Measurements from ENCODE around the gene PRPS2. TPM values are rescaled to one million over a fixed set of nuclear protein-coding genes. Genes with fewer than 3 reads are reported as not detected.

PRPS2 gene
- total RNA-seq, 1 experiment from 2014 or later = 73.9 TPM

GRCh38 chrX:12868747-12869146 lies 77.5 kb downstream of the PRPS2 start:
- Histone ChIP-seq H3K36me3 (ENCODE audit: low read depth, low read length) (no peaks in the 10 kb centered on the region), H3K4me3 (ENCODE audit: low read length) (no peak overlapping the region), H3K4me2 (ENCODE audit: low read length) (no peak overlapping the region), H3K27me3 (ENCODE audit: low read length) (no peaks in the 10 kb centered on the region), H2AFZ (ENCODE audit: low read length) (no peak overlapping the region), H3K27ac (ENCODE audit: low read length) (no peak overlapping the region), H3K4me1 (ENCODE audit: insufficient read depth, low read length) (no peaks in the 10 kb centered on the region), H3K9ac (ENCODE audit: low read length) (no peak overlapping the region), H3K9me2 (replicated peaks; ENCODE audit: low read length) (no peaks in the 10 kb centered on the region), H3K9me3 (ENCODE audit: low read length) (no peaks in the 10 kb centered on the region), H4K20me1 (ENCODE audit: low read length) (no peaks in the 10 kb centered on the region), H3F3A (ENCODE audit: low read length, unreplicated experiment) (no peaks in the 10 kb centered on the region), H3K79me2 (ENCODE audit: low read length) (no peaks in the 10 kb centered on the region)
- POLR2A ChIA-PET (ENCODE audit: unreplicated experiment) = no interaction called here
- CTCF ChIA-PET = no interaction called here
- intact Hi-C loops (cut with micrococcal nuclease) = no loop called here
- no TSS peak for BruUV-seq (replicated peaks)
- TF ChIP-seq EZH2phosphoT487 (IDR thresholded peaks at IDR 0.05; ENCODE audit: borderline replicate concordance, low read length) (no peak), CTCF (conservative IDR thresholded peaks at IDR 0.05; ENCODE audit: low read depth, low read length) (no peak), EZH2 (IDR thresholded peaks at IDR 0.05; ENCODE audit: low read length, unreplicated experiment) (no peak)
- DNase-seq = no peak
- ATAC-seq = no peak

- POLR2A ChIA-PET (ENCODE audit: unreplicated experiment) = interaction anchor here (0.7 kb wide), 1 partner anchor 746 kb away, joined by 5 read pairs; no protein-coding TSS in a partner anchor
- TF ChIP-seq EZH2phosphoT487 (IDR thresholded peaks at IDR 0.05; ENCODE audit: borderline replicate concordance, low read length) (no peak), EZH2 (IDR thresholded peaks at IDR 0.05; ENCODE audit: low read length, unreplicated experiment) (no peak), CTCF (conservative IDR thresholded peaks at IDR 0.05; ENCODE audit: low read depth, low read length) (no peak)
- intact Hi-C loops (cut with micrococcal nuclease) = no loop called here
- BruUV-seq (replicated peaks) = no TSS peak
- no peak overlapping the region for H3K27ac ChIP-seq (ENCODE audit: low read length)
- no peaks in the 10 kb centered on the region for H4K20me1 ChIP-seq (ENCODE audit: low read length)
- H3K4me2 ChIP-seq (ENCODE audit: low read length) = no peak overlapping the region
- no peaks in the 10 kb centered on the region for H3K36me3 ChIP-seq (ENCODE audit: low read depth, low read length)
- no peaks in the 10 kb centered on the region for H3K4me1 ChIP-seq (ENCODE audit: insufficient read depth, low read length)
- no peaks in the 10 kb centered on the region for H3K9me2 ChIP-seq (replicated peaks; ENCODE audit: low read length)
- H3K9me3 ChIP-seq (ENCODE audit: low read length) = no peaks in the 10 kb centered on the region
- DNase-seq = no peak
- H3K9ac ChIP-seq (ENCODE audit: low read length) = no peak overlapping the region
- H3K79me2 ChIP-seq (ENCODE audit: low read length) = no peaks in the 10 kb centered on the region
- CTCF ChIA-PET = no interaction called here
- no peak overlapping the region for H2AFZ ChIP-seq (ENCODE audit: low read length)
- ATAC-seq = no peak
- H3F3A ChIP-seq (ENCODE audit: low read length, unreplicated experiment) = no peaks in the 10 kb centered on the region
- no peaks in the 10 kb centered on the region for H3K27me3 ChIP-seq (ENCODE audit: low read length)
- H3K4me3 ChIP-seq (ENCODE audit: low read length) = no peak overlapping the region
Observed at GRCh38 chrX:12871257-12871656, 80.0 kb downstream of the PRPS2 start.

GRCh38 chrX:12872741-12873140 lies 81.5 kb downstream of the PRPS2 start:
- no peaks in the 10 kb centered on the region for H3K79me2 ChIP-seq (ENCODE audit: low read length)
- ATAC-seq (no peak), DNase-seq (no peak)
- ChIA-PET POLR2A (ENCODE audit: unreplicated experiment) (no interaction called here), CTCF (no interaction called here)
- no peaks in the 10 kb centered on the region for H3K27me3 ChIP-seq (ENCODE audit: low read length)
- no peak overlapping the region for H3K4me2 ChIP-seq (ENCODE audit: low read length)
- no peak overlapping the region for H3K4me3 ChIP-seq (ENCODE audit: low read length)
- no peaks in the 10 kb centered on the region for H3K9me2 ChIP-seq (replicated peaks; ENCODE audit: low read length)
- no peaks in the 10 kb centered on the region for H3K4me1 ChIP-seq (ENCODE audit: insufficient read depth, low read length)
- intact Hi-C loops (cut with micrococcal nuclease) = no loop called here
- H4K20me1 ChIP-seq (ENCODE audit: low read length) = no peaks in the 10 kb centered on the region
- H2AFZ ChIP-seq (ENCODE audit: low read length) = no peak overlapping the region
- TF ChIP-seq EZH2phosphoT487 (IDR thresholded peaks at IDR 0.05; ENCODE audit: borderline replicate concordance, low read length) (no peak), CTCF (conservative IDR thresholded peaks at IDR 0.05; ENCODE audit: low read depth, low read length) (no peak), EZH2 (IDR thresholded peaks at IDR 0.05; ENCODE audit: low read length, unreplicated experiment) (no peak)
- H3K9ac ChIP-seq (ENCODE audit: low read length) = no peak overlapping the region
- no peaks in the 10 kb centered on the region for H3K36me3 ChIP-seq (ENCODE audit: low read depth, low read length)
- H3K9me3 ChIP-seq (ENCODE audit: low read length) = no peaks in the 10 kb centered on the region
- no peak overlapping the region for H3K27ac ChIP-seq (ENCODE audit: low read length)
- no peaks in the 10 kb centered on the region for H3F3A ChIP-seq (ENCODE audit: low read length, unreplicated experiment)
- BruUV-seq (replicated peaks) = no TSS peak

Other genes with a start within 250 kb of the PRPS2 start
- gene TLR7, start 75.7 kb downstream of the PRPS2 start, total RNA-seq (2014; rRNA removed) = not detected in 2 replicates
- gene TLR8, start 115.2 kb downstream of the PRPS2 start, total RNA-seq (2014; rRNA removed) = not detected in 2 replicates
- 1,640 and 2,159 TPM in 2 replicates for gene TMSB4X, start 183.7 kb downstream of the PRPS2 start, total RNA-seq (2014; rRNA removed)

Measured in PC-3 (cell line).